NCI-H1092 treated with DMSO at 0.1 percent for 48 hours (cell line): Measurements from ENCODE around the gene EFCAB6.

ENCODE experiments used
- DNase-seq: peaks from one replicate; lab custom pipeline; 2025; lab: John Stamatoyannopoulos, UW

EFCAB6 gene

GRCh38 chr22:43812149-43812842 lies at the start of gene EFCAB6:
Gene EFCAB6, minus strand, starts transcription at chr22:43812305. Its CDS starts 29,987 bp downstream, at chr22:43782318.
- DNase-seq, result peak; percentile 70

GRCh38 chr22:43861529-43861928 lies 49.4 kb upstream of the EFCAB6 start:
- no peak for DNase-seq

GRCh38 chr22:43860831-43861230 lies 48.7 kb upstream of the EFCAB6 start:
- DNase-seq, result no peak

- DNase-seq, result no peak
These were observed 48.0 kb upstream of the EFCAB6 start for GRCh38 chr22:43860126-43860525.

- DNase-seq, result no peak
These were observed 47.5 kb upstream of the EFCAB6 start for GRCh38 chr22:43859621-43860020.

- DNase-seq, result no peak
These were observed 47.1 kb upstream of the EFCAB6 start for GRCh38 chr22:43859176-43859575.

GRCh38 chr22:43858156-43858895 lies 46.2 kb upstream of the EFCAB6 start:
- DNase-seq, result no peak

GRCh38 chr22:43857367-43857766 lies 45.3 kb upstream of the EFCAB6 start:
- no peak for DNase-seq

- no peak for DNase-seq
These were observed 43.3 kb upstream of the EFCAB6 start for GRCh38 chr22:43855431-43855830.

GRCh38 chr22:43854786-43855271 lies 42.7 kb upstream of the EFCAB6 start:
- no peak for DNase-seq

GRCh38 chr22:43854121-43854785 lies 42.1 kb upstream of the EFCAB6 start:
- DNase-seq, result no peak

GRCh38 chr22:43853328-43853931 lies 41.3 kb upstream of the EFCAB6 start:
- no peak for DNase-seq

GRCh38 chr22:43852573-43853327 lies 40.6 kb upstream of the EFCAB6 start:
- no peak for DNase-seq

- DNase-seq, result no peak
These were observed 39.8 kb upstream of the EFCAB6 start for GRCh38 chr22:43851979-43852307.

- no peak for DNase-seq
These were observed 39.2 kb upstream of the EFCAB6 start for GRCh38 chr22:43851058-43851978.

GRCh38 chr22:43850529-43850928 lies 38.4 kb upstream of the EFCAB6 start:
- DNase-seq, result no peak

- DNase-seq, result no peak
These were observed 37.6 kb upstream of the EFCAB6 start for GRCh38 chr22:43849731-43850130.

GRCh38 chr22:43848366-43849171 lies 36.5 kb upstream of the EFCAB6 start:
- DNase-seq, result peak; percentile 37

- DNase-seq, result no peak
These were observed 35.5 kb upstream of the EFCAB6 start for GRCh38 chr22:43847376-43848289.
